HepG2 (cell line): ENCODE results near the gene WWTR1. TPM values are rescaled to one million over a fixed set of nuclear protein-coding genes. Genes with fewer than 3 reads are reported as not detected.

Experiments
- ATAC-seq: fragments of 200-7000 bp; cut with Tn5 transposase; 3 replicates; pipeline ENCODE4 v1.9.1; 2020; ENCODE audit warnings: mild to moderate bottlenecking, moderate library complexity
- BruUV-seq: library from RNA; stranded (reverse); fragments of 400-500 nt; replicated peaks from 2 replicates; lab custom pipeline; 2021; lab: Mats Ljungman, UMichigan
- CTCF ChIA-PET: fragments of 300-600 bp; formaldehyde crosslinking; extraction: SDS; loops from one replicate; lab custom pipeline; 2021; ENCODE audit warnings: low total read pairs, inconsistent platforms, low intra/inter-chr PET ratio; lab: Yijun Ruan, JAX
- POLR2A ChIA-PET: fragments of 350-600 bp; sonication (Branson Sonifier 250); formaldehyde crosslinking; loops from one replicate; lab custom pipeline; 2020; ENCODE audit warnings: antibody characterized with exemption, inconsistent platforms; lab: Yijun Ruan, JAX
- DNase-seq: peaks from one replicate; pipeline ENCODE4 v3.0.0-alpha.2; 2015; ENCODE audit warnings: low spot score
- FAIRE-seq: peaks from 3 replicates; lab custom pipeline; 2011; peaks lifted over from hg19 to GRCh38; lab: Jason Lieb, UNC
- H2AFZ ChIP-seq: one replicate; pipeline ENCODE4 v1.6.1; 2011; ENCODE audit warnings: low read length, inconsistent platforms
- H3K27ac ChIP-seq: fragments of 300-600 bp; 3 replicates; pipeline ENCODE4 v1.8.0; 2011; ENCODE audit warnings: mixed run types, mild to moderate bottlenecking, mixed read lengths, low read length, inconsistent platforms; ENCODE audit not compliant: insufficient read depth; ENCODE audit errors: extremely low read length
- H3K27me3 ChIP-seq, 2 experiments: fragments of 200-600 bp in 1 of 2; 2 replicates in 1 of 2; 3 replicates in 1 of 2; pipeline versions ENCODE4 v1.6.0 to v1.8.0; 2011; ENCODE audit warnings: low read length in 2 of 2, mild to moderate bottlenecking in 2 of 2, moderate library complexity in 2 of 2, inconsistent platforms in 1 of 2; ENCODE audit not compliant: insufficient read depth in 2 of 2, control insufficient read depth in 1 of 2
- H3K36me3 ChIP-seq, 2 experiments: fragments of 200-600 bp in 1 of 2; replicated peaks in 1 of 2; 2 replicates in 1 of 2; 3 replicates in 1 of 2; pipeline versions ENCODE4 v1.5.1 to v1.8.0; 2011; ENCODE audit warnings: low read length in 2 of 2, inconsistent platforms in 1 of 2; ENCODE audit not compliant: insufficient read depth in 2 of 2, control insufficient read depth in 1 of 2
- H3K4me1 ChIP-seq: 2 replicates; pipeline ENCODE4 v1.5.1; 2012; ENCODE audit warnings: low read length, inconsistent platforms; ENCODE audit not compliant: insufficient read depth
- H3K4me2 ChIP-seq: 2 replicates; pipeline ENCODE4 v1.6.0; 2011; ENCODE audit warnings: low read depth, low read length, inconsistent platforms
- H3K4me3 ChIP-seq, 3 experiments: fragments of 200-600 bp in 1 of 3; sonication (generic), shearing (Covaris generic) in 1 of 3; replicated peaks in 1 of 3; 2 replicates each; pipeline ENCODE4 v1.5.1; 2011 to 2016; ENCODE audit warnings: low read length in 3 of 3, inconsistent platforms in 2 of 3, low read depth in 2 of 3, mild to moderate bottlenecking in 2 of 3, control low read depth in 1 of 3, mixed read lengths in 1 of 3; ENCODE audit not compliant: insufficient read depth in 1 of 3
- H3K79me2 ChIP-seq: one replicate; pipeline ENCODE4 v1.6.1; 2011; ENCODE audit warnings: low read length, inconsistent platforms; ENCODE audit not compliant: insufficient read depth
- H3K9ac ChIP-seq: 2 replicates; pipeline ENCODE4 v1.6.0; 2011; ENCODE audit warnings: mild to moderate bottlenecking, low read depth, low read length, inconsistent platforms; ENCODE audit not compliant: insufficient read depth
- H3K9me3 ChIP-seq: 2 replicates; pipeline ENCODE4 v1.5.1; 2012; ENCODE audit warnings: mild to moderate bottlenecking, low read length
- H4K20me1 ChIP-seq: 2 replicates; pipeline ENCODE4 v1.6.0; 2011; ENCODE audit warnings: inconsistent platforms, mild to moderate bottlenecking, low read length, moderate library complexity; ENCODE audit not compliant: insufficient read depth
- BRCA1 ChIP-seq: sonication (generic); formaldehyde crosslinking; IDR thresholded peaks from 2 replicates; pipeline ENCODE4 v1.4.0; 2020; ENCODE audit warnings: missing genetic modification reagents
- ELF3 ChIP-seq: IDR thresholded peaks from 2 replicates; pipeline ENCODE4 v1.6.1; 2016; ENCODE audit warnings: missing genetic modification reagents, missing compliant biosample characterization
- NAIF1 ChIP-seq: sonication (generic); formaldehyde crosslinking; IDR thresholded peaks from 2 replicates; pipeline ENCODE4 v1.5.0; 2020; ENCODE audit warnings: mild to moderate bottlenecking, missing genetic modification reagents, borderline replicate concordance
- ONECUT2 ChIP-seq: sonication (generic); formaldehyde crosslinking; IDR thresholded peaks from 2 replicates; pipeline ENCODE4 v1.4.0; 2020; ENCODE audit warnings: missing genetic modification reagents
- RBM22 ChIP-seq: fragments of 200-400 bp; formaldehyde crosslinking; optimal IDR thresholded peaks from 2 replicates; pipeline ENCODE3; 2017; ENCODE audit warnings: mild to moderate bottlenecking, low read length, moderate library complexity
- RFXAP ChIP-seq: sonication (generic); formaldehyde crosslinking; IDR thresholded peaks from 2 replicates; pipeline ENCODE4 v1.4.0; 2020; ENCODE audit warnings: missing genetic modification reagents, borderline replicate concordance
- SAP130 ChIP-seq: IDR thresholded peaks from 2 replicates; pipeline ENCODE4 v1.6.1; 2016; ENCODE audit warnings: low read depth
- SNAPC2 ChIP-seq: sonication (generic); formaldehyde crosslinking; IDR thresholded peaks from 2 replicates; pipeline ENCODE4 v1.8.1; 2022; ENCODE audit warnings: mild to moderate bottlenecking, missing genetic modification reagents
- TGIF2 ChIP-seq: IDR thresholded peaks from 2 replicates; pipeline ENCODE4 v1.6.1; 2016; ENCODE audit warnings: control low read depth, missing compliant biosample characterization
- ZBTB34 ChIP-seq: sonication (generic); formaldehyde crosslinking; IDR thresholded peaks from 2 replicates; pipeline ENCODE4 v1.8.0; 2022; ENCODE audit warnings: mild to moderate bottlenecking, missing genetic modification reagents
- ZC3H4 ChIP-seq: sonication (generic); formaldehyde crosslinking; IDR thresholded peaks from 2 replicates; pipeline ENCODE4 v1.4.0; 2020; ENCODE audit warnings: missing genetic modification reagents, borderline replicate concordance
- ZFP62 ChIP-seq: sonication (generic); formaldehyde crosslinking; IDR thresholded peaks from 2 replicates; pipeline ENCODE4 v1.4.0; 2020; ENCODE audit warnings: missing genetic modification reagents
- ZNF224 ChIP-seq: sonication (generic); formaldehyde crosslinking; IDR thresholded peaks from 2 replicates; pipeline ENCODE4 v1.5.0; 2020; ENCODE audit warnings: mild to moderate bottlenecking, missing genetic modification reagents
- ZNF256 ChIP-seq: sonication (generic); formaldehyde crosslinking; conservative IDR thresholded peaks from 2 replicates; pipeline ENCODE4 v1.4.0; 2020; ENCODE audit warnings: missing genetic modification reagents
- ZNF557 ChIP-seq: sonication (generic); formaldehyde crosslinking; IDR thresholded peaks from 2 replicates; pipeline ENCODE4 v1.4.0; 2020; ENCODE audit warnings: missing genetic modification reagents
- WGBS: methylation state at CpG from one replicate; pipeline ENCODE4 v1.1.6; 2017; ENCODE audit warnings: low lambda C conversion rate; 5-methylcytosine and 5-hydroxymethylcytosine counted together
- in situ Hi-C: cut with HindIII; loops from 2 replicates; pipeline ENCODE4 v1.10.0; 2017; ENCODE audit warnings: low pct_unique_long_range_greater_than_20kb; ENCODE audit not compliant: extremely low pct_ligation_motif_present
- intact Hi-C: fragments of 100-400 bp; cut with micrococcal nuclease; formaldehyde crosslinking; loops from one replicate; pipeline ENCODE4 v1.10.0; 2022; ENCODE audit not compliant: unreplicated experiment
- polyA plus RNA-seq, 8 experiments: library from polyadenylated mRNA; depleted of rRNA in 3 of 8; stranded (reverse) in 7 of 8; unstranded in 1 of 8; fragments of >200 nt; fragmentation: Illumina TruSeq in 4 of 8; extraction: Trizol in 4 of 8; gene quantifications; 2 replicates each; pipeline versions ENCODE4 v1.2.1 to v1.2.3, GENCODE V29; 2011 to 2016; ENCODE audit warnings: low read depth in 4 of 8, missing spikeins in 1 of 8, mixed read lengths in 1 of 8; ENCODE audit not compliant: insufficient read depth in 1 of 8
- total RNA-seq, 5 experiments: library from RNA; depleted of rRNA; stranded (reverse); fragments of >200 nt; fragmentation: Illumina TruSeq; extraction: Trizol; gene quantifications; 2 replicates each; pipeline ENCODE4 v1.2.3, GENCODE V29; 2016; ENCODE audit warnings: low read depth in 1 of 5

The WWTR1 gene
- total and polyA plus RNA-seq, 2 of the 13 experiments (the other 11 are each of a cell fraction or from before 2014, with no cell fraction given), result 19.7 to 139 TPM

GRCh38 chr3:149586871-149587270, 71.0 kb downstream of the WWTR1 start:
- FAIRE-seq (no peak), ATAC-seq (no peak), DNase-seq (no peak)
- Histone ChIP-seq H3K79me2 (peaks cover 87% of the 10 kb centered on the region), H3K27ac (no peak overlapping the region), H3K9ac (no peak overlapping the region), H3K4me2 (no peak overlapping the region), H3K4me1 (peaks cover 7% of the 10 kb centered on the region; the same call in 1 of the 2 replicates), H3K4me3 (no peak overlapping the region), H3K27me3 (no peaks in the 10 kb centered on the region), H3K36me3 (peaks cover 9 to 28% of the 10 kb centered on the region in 2 experiments), H4K20me1 (peaks cover 23% of the 10 kb centered on the region; the same call in 1 of the 2 replicates), H3K9me3 (no peaks in the 10 kb centered on the region), H2AFZ (no peak overlapping the region)
- in situ Hi-C loops (no loop called here), intact Hi-C loops (no loop called here)
- ChIA-PET CTCF (no interaction called here), POLR2A (no interaction called here)
- WGBS, result 100% methylated on average over 1 of the region's 1 CpG
- TF ChIP-seq RBM22 (no peak), ZNF256 (no peak), RFXAP (CRISPR knock-in tag) (no peak), ONECUT2 (CRISPR knock-in tag) (no peak), BRCA1 (no peak), NAIF1 (CRISPR knock-in tag) (no peak), ZNF557 (CRISPR knock-in tag) (no peak), SNAPC2 (CRISPR knock-in tag) (no peak), ZBTB34 (CRISPR knock-in tag) (no peak), ELF3 (CRISPR knock-in tag) (no peak), SAP130 (CRISPR knock-in tag) (no peak), ZC3H4 (CRISPR knock-in tag) (no peak), TGIF2 (no peak), ZNF224 (CRISPR knock-in tag) (no peak), ZFP62 (CRISPR knock-in tag) (no peak)
- no TSS peak for BruUV-seq
